Right kidney (tissue), 1 donor: ENCODE measurements around the gene BCCIP.

Source experiments
- DNase-seq: peaks from one replicate; pipeline ENCODE4 v3.0.0-alpha.2; 2016

BCCIP gene

DNA sequence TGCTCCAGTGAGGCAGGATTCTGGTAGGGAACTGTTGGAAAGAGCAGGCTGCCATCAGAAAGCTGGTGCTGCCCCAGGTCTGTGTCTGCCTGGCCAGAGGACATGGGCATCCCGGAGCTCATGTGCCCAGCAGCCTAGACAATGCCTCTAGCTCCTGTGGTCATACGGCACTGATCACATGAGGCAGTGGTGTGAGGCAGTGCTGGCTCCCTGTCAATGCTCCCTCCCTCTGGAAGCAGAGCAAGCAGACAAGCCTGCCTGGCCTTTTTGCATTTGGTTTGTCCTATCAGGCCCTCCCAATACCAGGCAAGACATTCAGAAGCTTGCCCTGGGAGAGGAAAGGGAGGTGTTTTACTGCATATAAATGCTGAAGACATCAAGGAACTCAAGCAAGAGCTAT lies 28.2 kb upstream of the BCCIP start:
- DNase-seq, result no peak

DNA sequence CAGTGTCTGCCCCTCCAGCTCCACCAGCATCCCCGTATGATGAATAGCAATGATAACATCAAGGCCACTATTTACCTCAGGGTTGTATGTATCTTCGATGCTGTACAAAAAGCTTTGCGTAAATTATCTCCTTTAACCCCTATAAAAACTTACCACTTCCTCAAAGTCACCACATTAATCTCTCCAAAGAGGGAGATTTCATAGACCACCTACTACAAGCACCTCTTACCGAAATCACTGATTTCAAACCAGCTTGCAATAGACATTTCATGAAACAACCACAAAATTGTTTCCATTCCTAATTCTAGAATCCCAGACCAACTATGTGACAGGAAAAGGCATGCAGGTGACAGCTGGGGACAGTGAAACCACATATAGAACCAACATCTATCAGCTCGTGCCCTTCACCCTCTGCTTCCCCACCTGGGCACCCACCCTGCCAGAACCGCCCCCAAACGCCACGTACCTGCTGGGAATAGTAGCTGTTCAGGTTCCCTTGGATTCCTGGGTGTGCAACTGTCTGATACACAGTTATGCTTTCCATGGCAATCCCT lies 27.6 kb upstream of the BCCIP start:
- DNase-seq, result no peak

DNA sequence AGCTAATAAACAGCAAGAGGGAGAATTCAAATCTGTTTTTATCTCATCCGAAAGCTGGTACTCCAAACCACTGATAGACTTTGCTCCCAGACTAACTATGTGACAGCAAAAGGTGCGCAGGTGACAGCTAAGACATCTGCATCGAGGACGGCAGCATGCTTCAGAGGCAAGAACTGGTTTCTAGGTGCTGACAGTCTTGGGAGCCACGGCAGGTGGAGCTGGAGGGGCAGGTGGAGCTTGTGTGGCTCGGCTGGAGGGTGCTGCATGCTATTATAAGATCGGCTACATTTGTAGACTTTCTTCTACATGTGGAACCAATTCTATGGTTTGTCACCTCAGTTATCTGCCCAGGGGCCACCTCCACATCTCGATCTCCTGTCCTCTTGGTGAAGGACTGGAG lies 25.9 kb upstream of the BCCIP start:
- no peak for DNase-seq

GRCh38 chr10:125797994-125798662 lies 25.2 kb upstream of the BCCIP start:
- no peak for DNase-seq

DNA sequence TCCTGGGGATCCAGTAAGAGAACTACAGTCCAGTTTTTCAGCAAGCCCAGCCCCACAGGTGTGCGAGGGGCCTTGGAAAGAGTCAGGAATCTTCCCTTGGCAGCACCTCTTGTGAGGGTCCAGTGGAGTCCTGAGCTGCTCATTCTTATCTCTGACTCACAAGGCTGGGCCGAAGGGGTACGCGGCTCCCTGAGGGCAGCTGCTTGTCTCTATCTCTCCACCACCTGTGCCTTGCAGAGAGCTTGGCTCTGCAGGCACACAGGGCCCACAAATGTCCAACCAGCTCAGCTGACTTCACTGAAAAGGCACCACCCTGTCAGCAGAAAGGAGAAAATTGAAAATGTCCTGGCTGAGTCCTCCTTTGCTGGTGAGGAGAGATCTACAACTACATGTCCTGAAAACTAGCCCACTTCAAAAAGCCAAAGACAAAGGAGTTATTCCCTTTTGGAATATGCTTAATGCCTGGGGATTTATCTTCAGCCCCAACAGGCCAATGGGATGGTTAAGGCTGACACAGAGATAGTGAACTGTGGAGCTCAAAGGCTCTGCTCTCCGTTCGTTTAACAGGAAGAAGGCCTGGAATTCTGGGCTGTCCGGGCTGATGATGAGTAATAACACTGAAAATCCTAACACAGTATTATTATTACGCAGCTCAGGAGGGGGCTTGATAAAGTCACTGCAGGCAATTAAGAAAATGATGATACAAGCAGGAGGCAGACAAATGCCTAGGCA lies 23.7 kb upstream of the BCCIP start:
- DNase-seq, result no peak

DNA sequence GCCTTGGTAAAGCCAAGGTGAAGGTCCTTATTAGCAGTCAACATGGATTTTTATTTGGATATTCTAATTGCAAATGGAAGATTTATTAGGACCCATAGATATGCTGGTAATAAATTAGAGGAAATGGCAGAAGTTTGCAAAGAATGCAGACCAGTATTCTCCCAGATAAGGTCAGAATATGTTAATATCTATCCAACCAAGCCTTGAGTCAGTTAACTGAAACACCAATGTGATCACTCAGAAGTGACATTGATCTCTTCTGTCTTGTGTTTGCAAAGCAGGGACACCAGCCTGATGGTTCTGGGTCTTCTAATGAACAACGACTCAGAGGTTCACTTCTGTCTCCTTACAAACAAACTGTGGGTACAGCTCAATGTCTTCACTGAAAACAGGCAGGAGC lies 21.8 kb upstream of the BCCIP start:
- DNase-seq, result no peak

DNA sequence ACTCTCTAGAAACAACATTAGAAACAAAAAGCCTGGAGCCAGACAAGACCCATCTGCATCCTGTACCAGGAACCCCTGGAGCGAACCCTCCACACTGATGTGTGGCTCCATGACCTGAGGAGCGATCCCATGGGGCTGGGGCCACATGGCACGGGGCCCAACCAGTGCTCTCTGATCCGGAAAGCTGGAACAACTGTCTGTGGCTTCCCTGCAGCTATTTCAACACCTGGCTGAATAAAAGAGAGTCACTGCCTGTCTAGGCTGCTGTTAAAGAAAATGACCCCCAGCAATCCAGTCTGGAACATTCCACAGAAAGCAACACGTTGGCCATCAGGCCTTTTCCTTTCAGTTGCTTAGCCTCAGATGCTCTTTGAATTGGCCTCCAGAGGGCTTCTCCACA lies 21.2 kb upstream of the BCCIP start:
- no peak for DNase-seq

GRCh38 chr10:125802739-125803138 lies 20.6 kb upstream of the BCCIP start:
- DNase-seq, result no peak

DNA sequence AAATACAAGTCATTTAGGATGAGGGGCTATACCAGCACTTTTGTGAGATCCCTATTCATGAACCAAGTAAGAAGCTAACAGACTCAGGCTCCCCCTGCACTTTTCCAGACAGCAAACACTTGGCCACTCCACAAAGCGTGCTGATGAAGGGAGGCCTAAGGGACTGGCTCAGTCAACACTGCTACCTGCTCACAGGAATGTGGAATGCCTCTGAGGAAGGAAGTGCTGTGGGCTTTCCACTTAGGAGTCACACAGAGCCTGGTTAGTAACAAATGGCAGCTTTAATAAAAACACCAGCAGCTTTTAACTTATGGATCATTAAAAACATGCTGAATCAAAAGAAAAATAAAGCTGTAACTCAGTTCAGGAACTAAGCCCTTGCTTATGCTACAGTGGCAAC lies 15.3 kb upstream of the BCCIP start:
- DNase-seq, result no peak

DNA sequence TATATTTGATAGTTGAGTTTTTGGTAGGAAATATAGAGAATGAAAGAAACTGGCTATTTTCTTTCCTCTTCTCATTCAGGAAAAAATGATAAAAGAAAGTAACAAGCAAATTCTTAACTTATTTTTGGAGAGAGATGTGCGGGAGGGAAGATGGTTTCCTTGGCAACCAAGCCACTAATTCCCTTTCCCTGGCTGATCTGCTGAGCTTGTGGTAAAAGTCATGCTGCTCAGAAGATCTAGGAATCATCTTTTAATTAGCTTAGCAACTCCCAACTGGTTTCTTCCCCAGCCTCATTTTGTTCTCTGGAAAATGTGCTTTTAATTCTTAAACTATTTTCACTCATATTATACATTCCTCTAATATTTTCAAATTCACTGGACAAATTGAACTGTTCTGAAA lies 12.1 kb upstream of the BCCIP start:
- no peak for DNase-seq

DNA sequence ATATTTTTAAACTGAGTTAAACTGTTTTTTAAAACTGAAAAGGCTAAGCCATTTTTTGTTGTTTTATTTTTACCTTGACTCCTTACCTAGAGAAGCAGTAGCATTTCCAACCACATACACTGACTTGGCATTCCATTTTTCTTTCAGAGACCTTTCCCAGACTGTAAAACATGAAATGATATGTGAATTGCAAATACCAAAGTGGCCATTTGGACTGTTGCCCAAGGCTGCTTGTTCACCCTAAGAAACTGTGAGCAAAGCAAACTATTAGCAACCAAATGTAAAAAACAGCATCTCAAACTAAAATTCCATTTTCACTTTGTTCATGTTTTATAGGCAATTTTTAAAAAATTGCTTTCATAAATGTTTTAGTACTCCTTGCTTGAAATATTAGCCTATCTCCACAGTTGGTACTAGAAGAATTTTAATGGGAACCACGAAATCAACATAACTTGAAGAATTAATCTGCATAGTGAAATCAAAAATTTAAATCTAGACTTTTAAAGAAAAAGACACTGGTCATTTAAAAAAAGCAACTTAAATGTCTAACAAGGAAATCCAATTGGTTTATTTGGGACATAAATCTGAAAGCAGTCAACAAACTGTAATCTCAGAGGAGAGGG lies 11.1 kb upstream of the BCCIP start:
- DNase-seq, result no peak

DNA sequence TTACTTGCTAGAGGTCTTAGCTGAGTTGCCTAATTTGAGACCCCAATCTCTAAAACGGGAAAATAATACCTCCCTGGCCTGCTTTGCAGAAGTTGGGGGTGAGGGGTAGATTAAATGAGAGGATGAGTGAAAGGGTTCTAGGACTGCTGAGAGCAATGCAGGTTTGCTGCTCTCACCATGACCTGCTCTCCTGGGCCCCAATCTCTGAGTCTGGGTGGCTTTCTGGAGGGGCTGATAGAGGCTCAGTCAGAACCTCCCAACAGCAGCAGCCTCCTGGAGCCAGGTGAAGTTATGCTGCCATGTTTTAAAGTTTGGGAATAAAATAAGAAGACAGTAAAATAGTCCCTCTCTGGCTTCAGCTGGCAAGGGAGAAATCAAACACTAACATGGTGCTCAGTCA lies 7.6 kb upstream of the BCCIP start:
- no peak for DNase-seq

- no peak for DNase-seq
Measured at GRCh38 chr10:125816548-125816947, 6.8 kb upstream of the BCCIP start.

DNA sequence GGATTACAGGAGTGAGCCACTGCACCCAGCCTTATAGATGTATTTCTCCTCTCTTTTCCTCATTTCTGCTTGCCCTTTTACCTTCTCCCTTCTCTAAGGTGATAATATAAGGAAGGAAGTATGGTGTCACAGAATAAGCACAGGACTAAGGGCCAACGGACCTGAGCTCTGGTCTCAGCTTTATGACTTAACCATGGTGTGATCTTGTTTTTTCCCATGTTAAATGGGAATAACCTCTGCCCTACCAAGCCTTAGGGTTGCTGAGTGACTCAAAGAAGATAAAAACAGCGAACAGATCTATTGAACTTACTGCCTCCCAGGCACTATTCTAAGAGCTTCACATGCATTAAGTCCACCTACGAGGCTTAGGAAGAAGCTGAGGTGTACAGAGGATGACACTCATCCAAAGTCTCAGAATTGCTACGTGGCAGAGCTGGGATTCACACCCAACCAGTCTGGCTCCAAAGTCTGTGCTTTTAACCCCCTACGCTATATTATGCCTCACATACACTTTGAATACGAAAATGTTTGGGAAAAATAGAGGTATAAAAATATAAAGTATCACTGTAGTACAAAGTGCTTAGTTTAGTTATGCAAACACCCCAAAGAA lies 5.9 kb upstream of the BCCIP start:
- no peak for DNase-seq

DNA sequence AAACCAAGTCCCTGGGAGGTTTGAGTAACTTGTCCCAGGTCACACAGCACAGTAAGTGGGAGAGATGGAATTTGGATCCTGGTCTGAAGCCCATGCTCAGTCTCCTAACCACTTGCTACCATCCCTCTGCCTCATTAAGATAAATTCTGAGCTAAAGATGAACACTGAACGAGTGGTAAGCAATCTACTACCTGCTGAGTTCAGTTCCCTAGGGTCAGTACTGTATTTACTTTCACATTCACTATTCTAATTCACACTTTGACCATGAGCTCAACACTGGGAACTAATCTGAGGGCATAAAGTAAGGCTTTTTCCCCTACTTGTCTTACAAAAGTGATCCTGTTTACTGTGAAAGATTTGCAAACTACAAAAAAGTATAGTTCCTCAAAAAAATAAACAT lies 2.6 kb upstream of the BCCIP start:
- no peak for DNase-seq

GRCh38 chr10:125823663-125824251 lies 411 bp downstream of the BCCIP start:
- no peak for DNase-seq

DNA sequence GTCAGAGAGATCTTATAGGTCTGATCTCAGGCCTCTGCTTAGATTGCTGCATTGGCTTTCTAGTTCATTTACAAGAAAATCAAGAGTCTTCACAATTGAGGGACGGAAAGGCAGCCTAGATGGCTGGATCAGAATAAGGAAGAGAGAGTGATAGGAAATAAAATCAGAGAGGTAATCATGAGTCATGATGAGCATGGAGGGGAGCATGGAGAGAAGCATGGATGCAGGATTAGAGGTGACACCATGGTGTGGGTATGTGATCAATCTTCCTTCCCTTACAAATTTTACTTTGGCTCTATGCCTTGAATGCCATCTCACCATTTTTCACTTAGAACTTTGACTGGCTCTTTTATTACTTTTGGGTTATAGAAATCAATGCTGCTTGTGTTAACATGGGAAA lies 1.4 kb downstream of the BCCIP start:
- DNase-seq, result no peak

GRCh38 chr10:125827133-125827532 lies 3.8 kb downstream of the BCCIP start:
- DNase-seq, result no peak

- no peak for DNase-seq
Measured at GRCh38 chr10:125828311-125828710, 5.0 kb downstream of the BCCIP start.

GRCh38 chr10:125836746-125837145 lies 13.4 kb downstream of the BCCIP start:
- no peak for DNase-seq

- no peak for DNase-seq
Measured at GRCh38 chr10:125838802-125839575, 15.6 kb downstream of the BCCIP start.

DNA sequence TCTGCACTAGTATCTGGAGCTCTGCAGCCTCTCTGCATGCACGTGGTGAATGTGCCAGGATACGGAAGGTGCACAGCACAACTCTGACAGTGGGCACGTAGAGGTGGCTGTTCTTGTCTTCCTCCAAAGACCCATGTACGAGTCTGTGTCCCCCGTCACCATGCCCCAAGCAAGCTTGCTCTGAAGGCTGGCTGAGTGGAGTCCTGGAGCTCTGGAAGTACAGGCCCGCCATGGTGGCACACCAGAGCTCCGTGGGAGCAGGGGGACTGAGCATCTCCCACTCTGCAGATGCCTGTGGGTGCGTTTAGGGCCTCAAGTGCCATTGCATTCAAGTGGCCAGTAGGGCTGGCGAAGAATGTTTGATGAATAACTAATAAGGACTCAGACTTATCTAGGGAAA lies 17.1 kb downstream of the BCCIP start:
- DNase-seq, result no peak
